NT2/D1 (cell line): Measurements from ENCODE around the gene PRSS35.
"Not testable (repeated sequence)": the region's sequence is repeated elsewhere in the genome, so short reads cannot be mapped to it uniquely, and the experiment has no call there.

ENCODE experiments used
- DNase-seq: peaks from one replicate; pipeline ENCODE4 v3.0.0-alpha.2; 2011; ENCODE audit warnings: low read depth, low spot score
- H3K27me3 ChIP-seq: 2 replicates; pipeline ENCODE4 v1.6.0; 2011; ENCODE audit warnings: mild to moderate bottlenecking; ENCODE audit not compliant: insufficient read length, insufficient read depth
- H3K36me3 ChIP-seq: 2 replicates; pipeline ENCODE4 v1.6.1; 2011; ENCODE audit warnings: mild to moderate bottlenecking, low read length, mixed read lengths; ENCODE audit not compliant: insufficient read depth, insufficient read length
- H3K4me1 ChIP-seq: 2 replicates; pipeline ENCODE4 v1.5.1; 2011; ENCODE audit not compliant: insufficient read depth, insufficient read length
- H3K4me3 ChIP-seq: 2 replicates; pipeline ENCODE4 v1.5.1; 2011; ENCODE audit warnings: low read depth; ENCODE audit not compliant: insufficient read length
- H3K9ac ChIP-seq: 2 replicates; pipeline ENCODE4 v1.6.0; 2011; ENCODE audit warnings: low read depth; ENCODE audit not compliant: insufficient read length
- H3K9me3 ChIP-seq: 2 replicates; pipeline ENCODE4 v1.5.1; 2011; ENCODE audit warnings: mild to moderate bottlenecking, low read length; ENCODE audit not compliant: insufficient read depth
- SUZ12 ChIP-seq: IDR thresholded peaks from 2 replicates; pipeline ENCODE4 v1.6.1; 2011; ENCODE audit not compliant: insufficient read length, insufficient read depth; ENCODE audit errors: extremely low read depth
- YY1 ChIP-seq: IDR thresholded peaks from 2 replicates; pipeline ENCODE4 v1.6.1; 2011; ENCODE audit not compliant: insufficient read length, insufficient read depth
- ZNF274 ChIP-seq: IDR thresholded peaks from 2 replicates; pipeline ENCODE4 v1.6.1; 2011; ENCODE audit warnings: mild to moderate bottlenecking, low read depth, low read length

Gene PRSS35

GRCh38 chr6:83518816-83519480 lies 6.6 kb downstream of the PRSS35 start:
- Histone ChIP-seq H3K9me3 (no peaks in the 10 kb centered on the region), H3K9ac (no peak overlapping the region), H3K4me1 (no peaks in the 10 kb centered on the region), H3K36me3 (no peaks in the 10 kb centered on the region), H3K4me3 (no peak overlapping the region), H3K27me3 (no peaks in the 10 kb centered on the region)
- TF ChIP-seq YY1 (no peak), SUZ12 (no peak), ZNF274 (no peak)
- DNase-seq: no peak

GRCh38 chr6:83536034-83536646 lies 23.8 kb downstream of the PRSS35 start:
- Histone ChIP-seq H3K36me3 (no peaks in the 10 kb centered on the region), H3K9me3 (no peaks in the 10 kb centered on the region), H3K9ac (no peak overlapping the region), H3K4me1 (no peaks in the 10 kb centered on the region), H3K4me3 (no peak overlapping the region), H3K27me3 (no peaks in the 10 kb centered on the region)
- TF ChIP-seq YY1: no peak
- no peak for TF ChIP-seq SUZ12
- no peak for TF ChIP-seq ZNF274
- DNase-seq: no peak

- H3K9me3 ChIP-seq: no peaks in the 10 kb centered on the region
- H3K27me3 ChIP-seq: no peaks in the 10 kb centered on the region
- no peaks in the 10 kb centered on the region for H3K36me3 ChIP-seq
- no peak overlapping the region for H3K4me3 ChIP-seq
- TF ChIP-seq SUZ12: no peak
- TF ChIP-seq ZNF274: no peak
- no peak for TF ChIP-seq YY1
- no peaks in the 10 kb centered on the region for H3K4me1 ChIP-seq
- H3K9ac ChIP-seq: no peak overlapping the region
- DNase-seq: no peak
These were observed 24.6 kb downstream of the PRSS35 start for GRCh38 chr6:83536647-83537589.

GRCh38 chr6:83539678-83540077 lies 27.3 kb downstream of the PRSS35 start:
- Histone ChIP-seq H3K9ac (no peak overlapping the region), H3K9me3 (no peaks in the 10 kb centered on the region), H3K4me3 (no peak overlapping the region), H3K36me3 (no peaks in the 10 kb centered on the region), H3K27me3 (no peaks in the 10 kb centered on the region), H3K4me1 (no peaks in the 10 kb centered on the region)
- TF ChIP-seq YY1: no peak
- TF ChIP-seq SUZ12: no peak
- TF ChIP-seq ZNF274: no peak
- no peak for DNase-seq

- no peaks in the 10 kb centered on the region for H3K36me3 ChIP-seq
- H3K9ac ChIP-seq: no peak overlapping the region
- H3K4me1 ChIP-seq: no peaks in the 10 kb centered on the region
- no peak overlapping the region for H3K4me3 ChIP-seq
- TF ChIP-seq SUZ12 (no peak), YY1 (no peak), ZNF274 (no peak)
- no peak for DNase-seq
- no peaks in the 10 kb centered on the region for H3K9me3 ChIP-seq
- no peaks in the 10 kb centered on the region for H3K27me3 ChIP-seq
These were observed 34.3 kb downstream of the PRSS35 start for GRCh38 chr6:83546636-83547035.

GRCh38 chr6:83550482-83550881 lies 38.1 kb downstream of the PRSS35 start:
- not testable (repeated sequence) for H3K4me1 ChIP-seq, H3K9me3 ChIP-seq, H3K4me3 ChIP-seq, H3K9ac ChIP-seq, DNase-seq, H3K36me3 ChIP-seq, H3K27me3 ChIP-seq

GRCh38 chr6:83551748-83552147 lies 39.4 kb downstream of the PRSS35 start:
- H3K9ac ChIP-seq, H3K36me3 ChIP-seq, H3K27me3 ChIP-seq, H3K4me3 ChIP-seq, H3K9me3 ChIP-seq, H3K4me1 ChIP-seq, DNase-seq: not testable (repeated sequence)
